Measurements from ENCODE around the gene AGBL2.
A peak's percentile ranks its signal among the peaks of the same experiment; 100 is the strongest.
"Not testable (repeated sequence)": the region's sequence is repeated elsewhere in the genome, so short reads cannot be mapped to it uniquely, and the experiment has no call there.

Gene AGBL2

GRCh38 chr11:47715082-47715669 is at the start of gene AGBL2:
Gene AGBL2 (minus strand): TSS chr11:47715369. CDS start chr11:47714650, 719 bp downstream.
- peak; percentile 93 for DNase-seq

GRCh38 chr11:47759291-47759690 is 44.1 kb upstream of the AGBL2 start:
- not testable (repeated sequence) for DNase-seq

- DNase-seq = no peak
Measured at GRCh38 chr11:47756208-47756607, 41.0 kb upstream of the AGBL2 start.

GRCh38 chr11:47750725-47751124 is 35.6 kb upstream of the AGBL2 start:
- no peak for DNase-seq

- DNase-seq = not testable (repeated sequence)
Measured at GRCh38 chr11:47742494-47742893, 27.3 kb upstream of the AGBL2 start.

GRCh38 chr11:47737817-47738216 is 22.6 kb upstream of the AGBL2 start:
- not testable (repeated sequence) for DNase-seq

- no peak for DNase-seq
Measured at GRCh38 chr11:47732271-47732670, 17.1 kb upstream of the AGBL2 start.

- DNase-seq = no peak
Measured at GRCh38 chr11:47731475-47731874, 16.3 kb upstream of the AGBL2 start.

- DNase-seq = no peak
Measured at GRCh38 chr11:47726878-47727514, 11.8 kb upstream of the AGBL2 start.

GRCh38 chr11:47726118-47726442 is 10.9 kb upstream of the AGBL2 start:
- no peak for DNase-seq

- peak; percentile 42 for DNase-seq
Measured at GRCh38 chr11:47725442-47726117, 10.4 kb upstream of the AGBL2 start.

GRCh38 chr11:47724041-47724729 is 9.0 kb upstream of the AGBL2 start:
- peak; percentile 50 for DNase-seq

GRCh38 chr11:47723041-47723440 is 7.9 kb upstream of the AGBL2 start:
- DNase-seq = no peak

GRCh38 chr11:47720651-47721050 is 5.5 kb upstream of the AGBL2 start:
- DNase-seq = no peak

- no peak for DNase-seq
Measured at GRCh38 chr11:47716692-47717091, 1.5 kb upstream of the AGBL2 start.

GRCh38 chr11:47714554-47715081 is 551 bp downstream of the AGBL2 start:
- DNase-seq = peak; percentile 54

- no peak for DNase-seq
Measured at GRCh38 chr11:47711816-47712215, 3.4 kb downstream of the AGBL2 start.

GRCh38 chr11:47711225-47711624 is 3.9 kb downstream of the AGBL2 start:
- no peak for DNase-seq

- peak; percentile 44 for DNase-seq
Measured at GRCh38 chr11:47707275-47707786, 7.8 kb downstream of the AGBL2 start.

GRCh38 chr11:47705721-47706120 is 9.4 kb downstream of the AGBL2 start:
- peak; percentile 59 for DNase-seq

- DNase-seq = no peak
Measured at GRCh38 chr11:47691979-47692378, 23.2 kb downstream of the AGBL2 start.

GRCh38 chr11:47689480-47689879 is 25.7 kb downstream of the AGBL2 start:
- no peak for DNase-seq

GRCh38 chr11:47688991-47689390 is 26.2 kb downstream of the AGBL2 start:
- DNase-seq = no peak

Data from hematopoietic multipotent progenitor cell treated with erythropoietin and hydrocortisone succinate and interleukin-3 and kit ligand, for 6 days (in vitro differentiated cells).